ENCODE measurements around the gene KCNT1.

KCNT1 gene

GRCh38 chr9:135835131-135835530, 133.1 kb downstream of the KCNT1 start:
- Histone ChIP-seq H3K27ac (ENCODE audit: low read length) (no peak overlapping the region), H3K27me3 (ENCODE audit: control insufficient read depth in 1 of 2, insufficient read depth in 2 of 2, low read length in 2 of 2) (no peaks in the 10 kb centered on the region), H3K4me1 (ENCODE audit: control insufficient read depth, insufficient read depth, low read length) (no peaks in the 10 kb centered on the region), H3K9ac (ENCODE audit: low read length in 2 of 2) (no peak overlapping the region), H3K4me3 (ENCODE audit: low read length in 2 of 2) (no peak overlapping the region), H3K9me3 (ENCODE audit: control insufficient read depth in 2 of 2, low read length in 2 of 2) (no peaks in the 10 kb centered on the region), H3K36me3 (ENCODE audit: control insufficient read depth in 2 of 2, insufficient read depth in 2 of 2, low read length in 2 of 2) (peaks cover 2% of the 10 kb centered on the region in 2 donors)

- Histone ChIP-seq H3K4me1 (ENCODE audit: control insufficient read depth, insufficient read depth, low read length) (no peaks in the 10 kb centered on the region), H3K27ac (ENCODE audit: low read length) (no peak overlapping the region), H3K27me3 (ENCODE audit: control insufficient read depth in 1 of 2, insufficient read depth in 2 of 2, low read length in 2 of 2) (no peaks in the 10 kb centered on the region), H3K4me3 (ENCODE audit: low read length in 2 of 2) (no peak overlapping the region), H3K9ac (ENCODE audit: low read length in 2 of 2) (no peak overlapping the region), H3K9me3 (ENCODE audit: control insufficient read depth in 2 of 2, low read length in 2 of 2) (no peaks in the 10 kb centered on the region), H3K36me3 (ENCODE audit: control insufficient read depth in 2 of 2, insufficient read depth in 2 of 2, low read length in 2 of 2) (peaks cover 7 to 8% of the 10 kb centered on the region in 2 donors)
These were observed 137.5 kb downstream of the KCNT1 start for GRCh38 chr9:135839516-135839915.

GRCh38 chr9:135840107-135840506, 138.1 kb downstream of the KCNT1 start:
- Histone ChIP-seq H3K27me3 (ENCODE audit: control insufficient read depth in 1 of 2, insufficient read depth in 2 of 2, low read length in 2 of 2) (no peaks in the 10 kb centered on the region), H3K9ac (ENCODE audit: low read length in 2 of 2) (no peak overlapping the region), H3K9me3 (ENCODE audit: control insufficient read depth in 2 of 2, low read length in 2 of 2) (no peaks in the 10 kb centered on the region), H3K4me1 (ENCODE audit: control insufficient read depth, insufficient read depth, low read length) (no peaks in the 10 kb centered on the region), H3K36me3 (ENCODE audit: control insufficient read depth in 2 of 2, insufficient read depth in 2 of 2, low read length in 2 of 2) (peaks cover 7 to 8% of the 10 kb centered on the region in 2 donors), H3K27ac (ENCODE audit: low read length) (no peak overlapping the region), H3K4me3 (ENCODE audit: low read length in 2 of 2) (no peak overlapping the region)

GRCh38 chr9:135840539-135840938, 138.6 kb downstream of the KCNT1 start:
- Histone ChIP-seq H3K27ac (ENCODE audit: low read length) (no peak overlapping the region), H3K27me3 (ENCODE audit: control insufficient read depth in 1 of 2, insufficient read depth in 2 of 2, low read length in 2 of 2) (no peaks in the 10 kb centered on the region), H3K9me3 (ENCODE audit: control insufficient read depth in 2 of 2, low read length in 2 of 2) (no peaks in the 10 kb centered on the region), H3K36me3 (ENCODE audit: control insufficient read depth in 2 of 2, insufficient read depth in 2 of 2, low read length in 2 of 2) (peaks cover 5 to 8% of the 10 kb centered on the region in 2 donors), H3K9ac (ENCODE audit: low read length in 2 of 2) (no peak overlapping the region), H3K4me3 (ENCODE audit: low read length in 2 of 2) (no peak overlapping the region), H3K4me1 (ENCODE audit: control insufficient read depth, insufficient read depth, low read length) (no peaks in the 10 kb centered on the region)

All from stomach smooth muscle (tissue), 2 donors.